GM19239 (cell line): ENCODE data around the gene CENPT.

Experiments
- DNase-seq: peaks from one replicate; pipeline ENCODE4 v3.0.0; 2011; ENCODE audit warnings: low spot score; ENCODE audit not compliant: insufficient read length
- FAIRE-seq: peaks from 2 replicates; lab custom pipeline; 2011; peaks lifted over from hg19 to GRCh38; lab: Jason Lieb, UNC

Gene CENPT

GRCh38 chr16:67780847-67781564, 66.5 kb downstream of the CENPT start:
- FAIRE-seq (no peak), DNase-seq (no peak)

GRCh38 chr16:67779256-67780014, 68.1 kb downstream of the CENPT start:
- FAIRE-seq: no peak
- no peak for DNase-seq
